HepG2 (cell line): ENCODE results near the gene STYXL1. TPM values are rescaled to one million over a fixed set of nuclear protein-coding genes. Genes with fewer than 3 reads are reported as not detected.
A peak's percentile ranks its signal among the peaks of the same experiment; 100 is the strongest.

Experiments
- ATAC-seq: fragments of 200-7000 bp; cut with Tn5 transposase; 3 replicates; pipeline ENCODE4 v1.9.1; 2020; ENCODE audit warnings: mild to moderate bottlenecking, moderate library complexity
- BruUV-seq: library from RNA; stranded (reverse); fragments of 400-500 nt; replicated peaks from 2 replicates; lab custom pipeline; 2021; lab: Mats Ljungman, UMichigan
- CTCF ChIA-PET: fragments of 300-600 bp; formaldehyde crosslinking; extraction: SDS; loops from one replicate; lab custom pipeline; 2021; ENCODE audit warnings: low total read pairs, inconsistent platforms, low intra/inter-chr PET ratio; lab: Yijun Ruan, JAX
- POLR2A ChIA-PET: fragments of 350-600 bp; sonication (Branson Sonifier 250); formaldehyde crosslinking; loops from one replicate; lab custom pipeline; 2020; ENCODE audit warnings: antibody characterized with exemption, inconsistent platforms; lab: Yijun Ruan, JAX
- DNase-seq: peaks from one replicate; pipeline ENCODE4 v3.0.0-alpha.2; 2015; ENCODE audit warnings: low spot score
- FAIRE-seq: peaks from 3 replicates; lab custom pipeline; 2011; peaks lifted over from hg19 to GRCh38; lab: Jason Lieb, UNC
- H2AFZ ChIP-seq: one replicate; pipeline ENCODE4 v1.6.1; 2011; ENCODE audit warnings: low read length, inconsistent platforms
- H3K27ac ChIP-seq: fragments of 300-600 bp; 3 replicates; pipeline ENCODE4 v1.8.0; 2011; ENCODE audit warnings: mixed run types, mild to moderate bottlenecking, mixed read lengths, low read length, inconsistent platforms; ENCODE audit not compliant: insufficient read depth; ENCODE audit errors: extremely low read length
- H3K27me3 ChIP-seq, 2 experiments: fragments of 200-600 bp in 1 of 2; 2 replicates in 1 of 2; 3 replicates in 1 of 2; pipeline versions ENCODE4 v1.6.0 to v1.8.0; 2011; ENCODE audit warnings: low read length in 2 of 2, mild to moderate bottlenecking in 2 of 2, moderate library complexity in 2 of 2, inconsistent platforms in 1 of 2; ENCODE audit not compliant: insufficient read depth in 2 of 2, control insufficient read depth in 1 of 2
- H3K36me3 ChIP-seq, 2 experiments: fragments of 200-600 bp in 1 of 2; replicated peaks in 1 of 2; 2 replicates in 1 of 2; 3 replicates in 1 of 2; pipeline versions ENCODE4 v1.5.1 to v1.8.0; 2011; ENCODE audit warnings: low read length in 2 of 2, inconsistent platforms in 1 of 2; ENCODE audit not compliant: insufficient read depth in 2 of 2, control insufficient read depth in 1 of 2
- H3K4me1 ChIP-seq: 2 replicates; pipeline ENCODE4 v1.5.1; 2012; ENCODE audit warnings: low read length, inconsistent platforms; ENCODE audit not compliant: insufficient read depth
- H3K4me2 ChIP-seq: 2 replicates; pipeline ENCODE4 v1.6.0; 2011; ENCODE audit warnings: low read depth, low read length, inconsistent platforms
- H3K4me3 ChIP-seq, 3 experiments: fragments of 200-600 bp in 1 of 3; sonication (generic), shearing (Covaris generic) in 1 of 3; replicated peaks in 1 of 3; 2 replicates each; pipeline ENCODE4 v1.5.1; 2011 to 2016; ENCODE audit warnings: low read length in 3 of 3, inconsistent platforms in 2 of 3, low read depth in 2 of 3, mild to moderate bottlenecking in 2 of 3, control low read depth in 1 of 3, mixed read lengths in 1 of 3; ENCODE audit not compliant: insufficient read depth in 1 of 3
- H3K79me2 ChIP-seq: one replicate; pipeline ENCODE4 v1.6.1; 2011; ENCODE audit warnings: low read length, inconsistent platforms; ENCODE audit not compliant: insufficient read depth
- H3K9ac ChIP-seq: 2 replicates; pipeline ENCODE4 v1.6.0; 2011; ENCODE audit warnings: mild to moderate bottlenecking, low read depth, low read length, inconsistent platforms; ENCODE audit not compliant: insufficient read depth
- H3K9me3 ChIP-seq: 2 replicates; pipeline ENCODE4 v1.5.1; 2012; ENCODE audit warnings: mild to moderate bottlenecking, low read length
- H4K20me1 ChIP-seq: 2 replicates; pipeline ENCODE4 v1.6.0; 2011; ENCODE audit warnings: inconsistent platforms, mild to moderate bottlenecking, low read length, moderate library complexity; ENCODE audit not compliant: insufficient read depth
- AGO2 ChIP-seq: fragments of 200-400 bp; formaldehyde crosslinking; optimal IDR thresholded peaks from 2 replicates; pipeline ENCODE3; 2017; ENCODE audit warnings: mild to moderate bottlenecking, low read depth, low read length, moderate library complexity
- EEA1 ChIP-seq: sonication (generic); formaldehyde crosslinking; IDR thresholded peaks from 2 replicates; pipeline ENCODE4 v1.5.1; 2020; ENCODE audit warnings: mild to moderate bottlenecking, missing genetic modification reagents, borderline replicate concordance
- HNRNPK ChIP-seq: fragments of 200-400 bp; formaldehyde crosslinking; IDR thresholded peaks from 2 replicates; pipeline ENCODE4 v1.6.1; 2018; ENCODE audit warnings: low read length, low read depth, moderate library complexity, mild to moderate bottlenecking; ENCODE audit not compliant: poor library complexity, severe bottlenecking
- HNRNPL ChIP-seq: fragments of 200-400 bp; formaldehyde crosslinking; IDR thresholded peaks from 2 replicates; pipeline ENCODE4 v1.6.1; 2017; ENCODE audit warnings: mild to moderate bottlenecking, low read depth, low read length
- PTBP1 ChIP-seq: fragments of 200-400 bp; formaldehyde crosslinking; IDR thresholded peaks from 2 replicates; pipeline ENCODE4 v1.6.1; 2018; ENCODE audit warnings: low read length, low read depth; ENCODE audit not compliant: poor library complexity, severe bottlenecking
- RBFOX2 ChIP-seq: fragments of 200-400 bp; formaldehyde crosslinking; IDR thresholded peaks from 2 replicates; pipeline ENCODE4 v1.6.1; 2017; ENCODE audit warnings: low read depth, mild to moderate bottlenecking, low read length
- SRSF9 ChIP-seq: fragments of 200-400 bp; formaldehyde crosslinking; IDR thresholded peaks from 2 replicates; pipeline ENCODE4 v1.6.1; 2018; ENCODE audit warnings: borderline replicate concordance, mild to moderate bottlenecking, low read depth, low read length; ENCODE audit not compliant: insufficient read depth, poor library complexity, severe bottlenecking
- ZNF468 ChIP-seq: sonication (generic); formaldehyde crosslinking; IDR thresholded peaks from 2 replicates; pipeline ENCODE4 v1.8.0; 2022; ENCODE audit warnings: mild to moderate bottlenecking, moderate library complexity, missing genetic modification reagents
- ZNF7 ChIP-seq: IDR thresholded peaks from 2 replicates; pipeline ENCODE4 v1.6.1; 2016; ENCODE audit warnings: missing biosample characterization, missing genetic modification reagents
- ZNF703 ChIP-seq: sonication (generic); formaldehyde crosslinking; IDR thresholded peaks from 2 replicates; pipeline ENCODE4 v1.5.1; 2020; ENCODE audit warnings: missing genetic modification reagents, mild to moderate bottlenecking, moderate library complexity, borderline replicate concordance
- WGBS: methylation state at CpG from one replicate; pipeline ENCODE4 v1.1.6; 2017; ENCODE audit warnings: low lambda C conversion rate; 5-methylcytosine and 5-hydroxymethylcytosine counted together
- in situ Hi-C: cut with HindIII; loops from 2 replicates; pipeline ENCODE4 v1.10.0; 2017; ENCODE audit warnings: low pct_unique_long_range_greater_than_20kb; ENCODE audit not compliant: extremely low pct_ligation_motif_present
- intact Hi-C: fragments of 100-400 bp; cut with micrococcal nuclease; formaldehyde crosslinking; loops from one replicate; pipeline ENCODE4 v1.10.0; 2022; ENCODE audit not compliant: unreplicated experiment
- polyA plus RNA-seq, 8 experiments: library from polyadenylated mRNA; depleted of rRNA in 3 of 8; stranded (reverse) in 7 of 8; unstranded in 1 of 8; fragments of >200 nt; fragmentation: Illumina TruSeq in 4 of 8; extraction: Trizol in 4 of 8; gene quantifications; 2 replicates each; pipeline versions ENCODE4 v1.2.1 to v1.2.3, GENCODE V29; 2011 to 2016; ENCODE audit warnings: low read depth in 4 of 8, missing spikeins in 1 of 8, mixed read lengths in 1 of 8; ENCODE audit not compliant: insufficient read depth in 1 of 8
- total RNA-seq, 5 experiments: library from RNA; depleted of rRNA; stranded (reverse); fragments of >200 nt; fragmentation: Illumina TruSeq; extraction: Trizol; gene quantifications; 2 replicates each; pipeline ENCODE4 v1.2.3, GENCODE V29; 2016; ENCODE audit warnings: low read depth in 1 of 5
- TF ChIP-seq, protein P1 (sequence below): IDR thresholded peaks from 2 replicates; pipeline ENCODE4 v1.6.1; 2016
- TF ChIP-seq, protein P2 (sequence below): sonication (generic); formaldehyde crosslinking; IDR thresholded peaks from 2 replicates; pipeline ENCODE4 v1.4.0; 2020; ENCODE audit warnings: missing genetic modification reagents
- TF ChIP-seq, protein P3 (sequence below): sonication (generic); formaldehyde crosslinking; IDR thresholded peaks from 2 replicates; pipeline ENCODE4 v1.5.0; 2020; ENCODE audit warnings: mild to moderate bottlenecking, missing genetic modification reagents

Gene STYXL1
- total and polyA plus RNA-seq, 2 of the 13 experiments (the other 11 are each of a cell fraction or from before 2014, with no cell fraction given), result 23.9 to 38.3 TPM

DNA sequence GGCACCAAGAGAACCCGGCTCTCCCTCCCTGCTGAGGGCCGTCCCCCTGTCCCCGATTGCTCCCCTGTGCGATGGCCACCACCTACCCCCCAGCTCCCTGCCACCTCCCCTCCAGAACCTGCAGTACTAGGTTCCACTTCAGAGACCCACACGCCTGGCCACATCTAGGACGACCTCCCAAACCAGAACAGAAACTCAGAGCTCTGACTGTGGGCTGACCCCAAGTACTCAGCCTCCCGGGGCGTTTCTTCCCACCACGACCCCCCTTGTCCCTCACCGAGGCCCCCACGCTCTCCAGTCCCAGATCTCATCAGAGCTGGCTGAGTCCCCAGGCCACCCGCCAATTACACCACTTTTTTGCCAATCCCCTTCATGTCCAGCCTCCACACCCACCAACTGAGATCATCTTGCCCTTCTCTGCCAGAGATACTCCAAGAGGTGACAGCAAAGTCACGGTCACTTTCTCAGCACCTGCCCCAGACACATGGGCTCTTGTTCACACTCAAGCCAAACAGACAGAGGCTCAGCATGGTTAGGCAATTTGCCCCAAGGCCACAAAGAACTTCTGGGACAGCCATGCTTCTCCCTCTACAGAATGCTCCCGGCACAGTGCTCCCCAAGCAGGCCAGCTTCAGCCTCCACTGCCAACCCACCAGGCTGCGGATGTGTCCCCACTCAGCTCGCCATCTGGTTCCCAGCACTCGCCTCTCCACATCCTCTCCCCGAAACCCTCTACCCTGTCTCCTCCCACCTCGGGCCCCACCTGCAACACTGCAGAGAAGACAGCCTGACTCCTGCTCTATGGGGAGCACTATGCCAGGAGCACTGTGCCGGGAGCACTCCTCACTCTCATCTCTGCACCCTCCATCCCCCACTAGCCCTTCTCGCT, 58.1 kb downstream of the STYXL1 start (continued):
- TF ChIP-seq ZNF468 (CRISPR knock-in tag) (no peak), SRSF9 (no peak), PTBP1 (no peak), ZNF7 (peak; percentile 51; the same call in 1 of the 2 replicates), ZNF703 (no peak)
- TF ChIP-seq, protein P1, sequence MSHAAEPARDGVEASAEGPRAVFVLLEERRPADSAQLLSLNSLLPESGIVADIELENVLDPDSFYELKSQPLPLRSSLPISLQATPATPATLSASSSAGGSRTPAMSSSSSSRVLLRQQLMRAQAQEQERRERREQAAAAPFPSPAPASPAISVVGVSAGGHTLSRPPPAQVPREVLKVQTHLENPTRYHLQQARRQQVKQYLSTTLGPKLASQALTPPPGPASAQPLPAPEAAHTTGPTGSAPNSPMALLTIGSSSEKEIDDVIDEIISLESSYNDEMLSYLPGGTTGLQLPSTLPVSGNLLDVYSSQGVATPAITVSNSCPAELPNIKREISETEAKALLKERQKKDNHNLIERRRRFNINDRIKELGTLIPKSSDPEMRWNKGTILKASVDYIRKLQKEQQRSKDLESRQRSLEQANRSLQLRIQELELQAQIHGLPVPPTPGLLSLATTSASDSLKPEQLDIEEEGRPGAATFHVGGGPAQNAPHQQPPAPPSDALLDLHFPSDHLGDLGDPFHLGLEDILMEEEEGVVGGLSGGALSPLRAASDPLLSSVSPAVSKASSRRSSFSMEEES (CRISPR knock-in tag), result no peak

DNA sequence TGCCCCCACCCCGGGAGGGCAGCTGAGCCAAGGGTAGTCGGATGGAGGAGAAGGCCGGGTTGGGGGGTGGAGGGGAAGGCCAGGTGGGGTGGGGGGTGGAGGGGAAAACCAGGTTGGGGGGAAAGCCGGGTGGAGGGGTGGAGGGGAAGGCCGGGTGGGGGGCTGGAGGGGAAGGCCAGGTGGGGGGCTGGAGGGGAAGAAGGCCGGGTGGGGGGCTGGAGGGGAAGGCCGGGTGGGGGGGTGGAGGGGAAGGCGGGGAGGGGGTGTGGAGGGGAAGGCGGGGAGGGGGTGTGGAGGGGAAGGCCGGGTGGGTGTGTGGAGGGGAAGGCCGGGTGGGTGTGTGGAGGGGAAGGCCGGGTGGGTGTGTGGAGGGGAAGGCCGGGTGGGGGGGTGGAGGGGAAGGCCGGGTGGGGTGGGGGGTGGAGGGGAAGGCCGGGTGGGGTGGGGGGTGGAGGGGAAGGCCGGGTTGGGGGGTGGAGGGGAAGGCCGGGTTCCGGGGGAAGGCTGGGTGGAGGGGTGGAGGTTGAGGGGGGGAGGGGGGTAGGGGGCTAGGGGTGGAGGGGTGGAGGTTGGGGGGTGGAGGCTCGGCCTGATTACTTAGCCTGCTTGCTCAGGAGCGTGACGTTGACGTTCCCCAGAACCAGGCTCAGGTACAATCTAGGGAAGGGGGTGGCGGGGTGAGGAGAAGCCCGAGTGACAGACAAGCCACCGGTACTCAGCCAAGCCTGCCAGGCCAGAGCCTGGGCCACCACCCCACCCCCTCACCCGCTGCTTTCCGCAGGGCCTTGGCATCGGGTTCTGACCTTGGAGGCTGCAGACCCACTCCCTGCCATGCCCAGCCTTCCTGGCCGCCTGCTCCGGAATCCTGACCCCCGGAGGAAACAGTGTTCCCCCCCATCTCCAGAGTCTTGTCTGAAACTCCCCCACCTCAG, 59.0 kb downstream of the STYXL1 start:
- H3K4me1 ChIP-seq, result peaks cover 28% of the 10 kb centered on the region
- peaks cover 4% of the 10 kb centered on the region; the same call in 1 of the 2 replicates for H4K20me1 ChIP-seq
- no peak overlapping the region for H3K4me3 ChIP-seq
- DNase-seq (no peak), ATAC-seq (no peak), FAIRE-seq (no peak)
- POLR2A ChIA-PET, result no interaction called here
- CTCF ChIA-PET, result no interaction called here
- no TSS peak for BruUV-seq
- H3K79me2 ChIP-seq, result peaks cover 2% of the 10 kb centered on the region
- peaks cover 26 to 42% of the 10 kb centered on the region in 2 experiments; a peak in 4 of 5 replicates for H3K36me3 ChIP-seq
- H3K4me2 ChIP-seq, result no peak overlapping the region
- H3K9me3 ChIP-seq, result no peaks in the 10 kb centered on the region
- intact Hi-C loops (no loop called here), in situ Hi-C loops (no loop called here)
- H3K27ac ChIP-seq, result no peak overlapping the region
- H2AFZ ChIP-seq, result no peak overlapping the region
- WGBS, result 90% methylated on average over 25 of the region's 31 CpGs
- no peaks in the 10 kb centered on the region for H3K27me3 ChIP-seq
- H3K9ac ChIP-seq, result no peak overlapping the region
- 0 out of 2 replicates have a peak, but pooled peaks have one; percentile 64 for TF ChIP-seq HNRNPL
- TF ChIP-seq, protein P2, sequence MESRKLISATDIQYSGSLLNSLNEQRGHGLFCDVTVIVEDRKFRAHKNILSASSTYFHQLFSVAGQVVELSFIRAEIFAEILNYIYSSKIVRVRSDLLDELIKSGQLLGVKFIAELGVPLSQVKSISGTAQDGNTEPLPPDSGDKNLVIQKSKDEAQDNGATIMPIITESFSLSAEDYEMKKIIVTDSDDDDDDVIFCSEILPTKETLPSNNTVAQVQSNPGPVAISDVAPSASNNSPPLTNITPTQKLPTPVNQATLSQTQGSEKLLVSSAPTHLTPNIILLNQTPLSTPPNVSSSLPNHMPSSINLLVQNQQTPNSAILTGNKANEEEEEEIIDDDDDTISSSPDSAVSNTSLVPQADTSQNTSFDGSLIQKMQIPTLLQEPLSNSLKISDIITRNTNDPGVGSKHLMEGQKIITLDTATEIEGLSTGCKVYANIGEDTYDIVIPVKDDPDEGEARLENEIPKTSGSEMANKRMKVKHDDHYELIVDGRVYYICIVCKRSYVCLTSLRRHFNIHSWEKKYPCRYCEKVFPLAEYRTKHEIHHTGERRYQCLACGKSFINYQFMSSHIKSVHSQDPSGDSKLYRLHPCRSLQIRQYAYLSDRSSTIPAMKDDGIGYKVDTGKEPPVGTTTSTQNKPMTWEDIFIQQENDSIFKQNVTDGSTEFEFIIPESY, result peak; percentile 12; the same call in 1 of the 2 replicates
- TF ChIP-seq RBFOX2, result 0 out of 2 replicates have a peak, but pooled peaks have one; percentile 38
- peak; percentile 71 for TF ChIP-seq AGO2
- peak; percentile 62 for TF ChIP-seq HNRNPK
- TF ChIP-seq EEA1 (CRISPR knock-in tag), result no peak
- TF ChIP-seq, protein P3, sequence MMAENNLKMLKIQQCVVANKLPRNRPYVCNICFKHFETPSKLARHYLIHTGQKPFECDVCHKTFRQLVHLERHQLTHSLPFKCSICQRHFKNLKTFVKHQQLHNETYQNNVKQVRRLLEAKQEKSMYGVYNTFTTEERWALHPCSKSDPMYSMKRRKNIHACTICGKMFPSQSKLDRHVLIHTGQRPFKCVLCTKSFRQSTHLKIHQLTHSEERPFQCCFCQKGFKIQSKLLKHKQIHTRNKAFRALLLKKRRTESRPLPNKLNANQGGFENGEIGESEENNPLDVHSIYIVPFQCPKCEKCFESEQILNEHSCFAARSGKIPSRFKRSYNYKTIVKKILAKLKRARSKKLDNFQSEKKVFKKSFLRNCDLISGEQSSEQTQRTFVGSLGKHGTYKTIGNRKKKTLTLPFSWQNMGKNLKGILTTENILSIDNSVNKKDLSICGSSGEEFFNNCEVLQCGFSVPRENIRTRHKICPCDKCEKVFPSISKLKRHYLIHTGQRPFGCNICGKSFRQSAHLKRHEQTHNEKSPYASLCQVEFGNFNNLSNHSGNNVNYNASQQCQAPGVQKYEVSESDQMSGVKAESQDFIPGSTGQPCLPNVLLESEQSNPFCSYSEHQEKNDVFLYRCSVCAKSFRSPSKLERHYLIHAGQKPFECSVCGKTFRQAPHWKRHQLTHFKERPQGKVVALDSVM, result no peak
